Neural cell (in vitro differentiated cells): ENCODE results near the gene ENO1. TPM values are rescaled to one million over a fixed set of nuclear protein-coding genes. Genes with fewer than 3 reads are reported as not detected.

Experiments
- H2AFZ ChIP-seq: fragments of 200-600, 300-800 bp; sonication (generic), shearing (Covaris generic); 2 replicates; pipeline ENCODE4 v1.6.0; 2014; ENCODE audit warnings: low read depth, mild to moderate bottlenecking, antibody characterized with exemption, low read length, moderate library complexity
- H3F3A ChIP-seq: fragments of 200-600 bp; shearing (Covaris generic); 2 replicates; pipeline ENCODE4 v1.6.1; 2016; ENCODE audit warnings: mild to moderate bottlenecking, moderate library complexity, mixed read lengths, antibody characterized with exemption, low read length; ENCODE audit not compliant: insufficient read depth, poor library complexity, severe bottlenecking
- H3K27ac ChIP-seq: fragments of 200-600, 300-800 bp; sonication (generic), shearing (Covaris generic); 2 replicates; pipeline ENCODE4 v1.5.1; 2014; ENCODE audit warnings: mild to moderate bottlenecking, low read length, moderate library complexity
- H3K27me3 ChIP-seq: fragments of 300-800, 200-600 bp; sonication (generic), shearing (Covaris generic); 2 replicates; pipeline ENCODE4 v1.6.0; 2014; ENCODE audit warnings: mild to moderate bottlenecking, low read depth, low read length, moderate library complexity; ENCODE audit not compliant: insufficient read depth
- H3K36me3 ChIP-seq: fragments of 300-800, 200-600 bp; sonication (generic), shearing (Covaris generic); 2 replicates; pipeline ENCODE4 v1.5.1; 2014; ENCODE audit warnings: mild to moderate bottlenecking, antibody characterized with exemption, low read length, moderate library complexity; ENCODE audit not compliant: insufficient read depth
- H3K4me2 ChIP-seq: fragments of 300-800, 200-600 bp; sonication (generic), shearing (Covaris generic); 2 replicates; pipeline ENCODE4 v1.6.0; 2014; ENCODE audit warnings: mild to moderate bottlenecking, low read length
- H3K4me3 ChIP-seq: fragments of 300-800, 200-600 bp; sonication (generic), shearing (Covaris generic); 2 replicates; pipeline ENCODE4 v1.5.1; 2014; ENCODE audit warnings: mild to moderate bottlenecking, low read length, moderate library complexity
- H3K79me2 ChIP-seq: fragments of 200-600 bp; shearing (Covaris generic); replicated peaks from 2 replicates; pipeline ENCODE4 v1.6.0; 2014; ENCODE audit warnings: mild to moderate bottlenecking, low read length, moderate library complexity; ENCODE audit not compliant: insufficient read depth
- H3K9ac ChIP-seq: fragments of 300-800, 200-600 bp; sonication (generic), shearing (Covaris generic); 2 replicates; pipeline ENCODE4 v1.6.1; 2016; ENCODE audit warnings: mild to moderate bottlenecking, low read length, mixed read lengths
- H3K9me2 ChIP-seq: fragments of 200-600 bp; shearing (Covaris generic); 2 replicates; pipeline ENCODE4 v1.6.1; 2016; ENCODE audit warnings: mild to moderate bottlenecking, low read length, mixed read lengths; ENCODE audit not compliant: insufficient read depth
- H3K9me3 ChIP-seq: fragments of 200-600, 300-800 bp; sonication (generic), shearing (Covaris generic); 2 replicates; pipeline ENCODE4 v1.6.1; 2016; ENCODE audit warnings: mild to moderate bottlenecking, mixed run types, low read length, moderate library complexity, mixed read lengths
- H4K20me1 ChIP-seq: fragments of 200-600 bp; shearing (Covaris generic); 2 replicates; pipeline ENCODE4 v1.6.1; 2016; ENCODE audit warnings: mild to moderate bottlenecking, mixed run types; ENCODE audit not compliant: insufficient read depth
- EP300 ChIP-seq: fragments of 450-650 bp; conservative IDR thresholded peaks from 2 replicates; pipeline ENCODE4 v1.6.1; 2014; ENCODE audit warnings: antibody characterized with exemption, mild to moderate bottlenecking, moderate library complexity; ENCODE audit not compliant: poor library complexity, severe bottlenecking
- EZH2 ChIP-seq: fragments of 200-600, 300-800 bp; shearing (Covaris generic), sonication (generic); IDR thresholded peaks from 2 replicates; pipeline ENCODE4 v1.6.1; 2014; ENCODE audit warnings: antibody characterized with exemption, low read length, borderline replicate concordance, mild to moderate bottlenecking; ENCODE audit not compliant: insufficient read depth, poor library complexity, severe bottlenecking
- MXI1 ChIP-seq: fragments of 450-650 bp; conservative IDR thresholded peaks from 2 replicates; pipeline ENCODE4 v1.6.1; 2014; ENCODE audit warnings: antibody characterized with exemption, mild to moderate bottlenecking; ENCODE audit not compliant: poor library complexity, severe bottlenecking
- POLR2AphosphoS5 ChIP-seq: IDR thresholded peaks from 2 replicates; pipeline ENCODE4 v1.6.1; 2012
- polyA plus RNA-seq: library from polyadenylated mRNA; depleted of rRNA; stranded (reverse); fragments of >200 nt; gene quantifications from 2 replicates; pipeline ENCODE4 v1.2.3, GENCODE V29; 2014
- TF ChIP-seq, protein P1 (sequence below): IDR thresholded peaks from 2 replicates; pipeline ENCODE4 v1.6.1; 2012; ENCODE audit warnings: borderline replicate concordance

The ENO1 gene
- polyA plus RNA-seq, 1 donor from 2014 or later = 199 TPM

DNA sequence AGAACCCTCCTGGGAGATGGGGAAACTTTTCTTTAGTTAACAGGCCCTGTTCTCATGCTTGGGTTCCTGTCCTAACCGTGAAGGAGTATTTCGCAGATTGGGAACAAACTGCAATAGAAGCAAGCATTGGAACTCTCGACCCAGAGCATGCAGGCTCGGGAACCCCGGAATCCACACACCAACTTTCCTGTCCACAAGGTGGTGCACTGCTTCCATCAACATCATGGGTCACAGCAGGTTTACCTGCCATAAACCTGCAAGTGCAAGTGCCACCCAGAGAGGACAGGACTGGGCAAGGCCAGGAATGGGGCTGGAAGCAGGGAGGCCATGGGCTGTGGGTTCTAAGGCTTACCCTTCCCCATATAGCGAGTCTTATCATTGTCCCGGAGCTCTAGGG lies 6.9 kb downstream of the ENO1 start:
- no peak overlapping the region for H3K9ac ChIP-seq
- H3K36me3 ChIP-seq = peaks cover 8% of the 10 kb centered on the region
- TF ChIP-seq, protein P1, sequence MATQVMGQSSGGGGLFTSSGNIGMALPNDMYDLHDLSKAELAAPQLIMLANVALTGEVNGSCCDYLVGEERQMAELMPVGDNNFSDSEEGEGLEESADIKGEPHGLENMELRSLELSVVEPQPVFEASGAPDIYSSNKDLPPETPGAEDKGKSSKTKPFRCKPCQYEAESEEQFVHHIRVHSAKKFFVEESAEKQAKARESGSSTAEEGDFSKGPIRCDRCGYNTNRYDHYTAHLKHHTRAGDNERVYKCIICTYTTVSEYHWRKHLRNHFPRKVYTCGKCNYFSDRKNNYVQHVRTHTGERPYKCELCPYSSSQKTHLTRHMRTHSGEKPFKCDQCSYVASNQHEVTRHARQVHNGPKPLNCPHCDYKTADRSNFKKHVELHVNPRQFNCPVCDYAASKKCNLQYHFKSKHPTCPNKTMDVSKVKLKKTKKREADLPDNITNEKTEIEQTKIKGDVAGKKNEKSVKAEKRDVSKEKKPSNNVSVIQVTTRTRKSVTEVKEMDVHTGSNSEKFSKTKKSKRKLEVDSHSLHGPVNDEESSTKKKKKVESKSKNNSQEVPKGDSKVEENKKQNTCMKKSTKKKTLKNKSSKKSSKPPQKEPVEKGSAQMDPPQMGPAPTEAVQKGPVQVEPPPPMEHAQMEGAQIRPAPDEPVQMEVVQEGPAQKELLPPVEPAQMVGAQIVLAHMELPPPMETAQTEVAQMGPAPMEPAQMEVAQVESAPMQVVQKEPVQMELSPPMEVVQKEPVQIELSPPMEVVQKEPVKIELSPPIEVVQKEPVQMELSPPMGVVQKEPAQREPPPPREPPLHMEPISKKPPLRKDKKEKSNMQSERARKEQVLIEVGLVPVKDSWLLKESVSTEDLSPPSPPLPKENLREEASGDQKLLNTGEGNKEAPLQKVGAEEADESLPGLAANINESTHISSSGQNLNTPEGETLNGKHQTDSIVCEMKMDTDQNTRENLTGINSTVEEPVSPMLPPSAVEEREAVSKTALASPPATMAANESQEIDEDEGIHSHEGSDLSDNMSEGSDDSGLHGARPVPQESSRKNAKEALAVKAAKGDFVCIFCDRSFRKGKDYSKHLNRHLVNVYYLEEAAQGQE = no peak
- no peak for TF ChIP-seq POLR2AphosphoS5
- TF ChIP-seq EZH2 = no peak
- H3K9me2 ChIP-seq = no peaks in the 10 kb centered on the region
- H3K79me2 ChIP-seq = peaks cover 16% of the 10 kb centered on the region
- H3K27me3 ChIP-seq = no peaks in the 10 kb centered on the region
- no peaks in the 10 kb centered on the region for H4K20me1 ChIP-seq
- H3K27ac ChIP-seq = no peak overlapping the region
- no peak overlapping the region for H3K4me2 ChIP-seq
- no peaks in the 10 kb centered on the region for H3K9me3 ChIP-seq
- H3F3A ChIP-seq = no peaks in the 10 kb centered on the region
- H3K4me3 ChIP-seq = no peak overlapping the region
- no peak overlapping the region for H2AFZ ChIP-seq

DNA sequence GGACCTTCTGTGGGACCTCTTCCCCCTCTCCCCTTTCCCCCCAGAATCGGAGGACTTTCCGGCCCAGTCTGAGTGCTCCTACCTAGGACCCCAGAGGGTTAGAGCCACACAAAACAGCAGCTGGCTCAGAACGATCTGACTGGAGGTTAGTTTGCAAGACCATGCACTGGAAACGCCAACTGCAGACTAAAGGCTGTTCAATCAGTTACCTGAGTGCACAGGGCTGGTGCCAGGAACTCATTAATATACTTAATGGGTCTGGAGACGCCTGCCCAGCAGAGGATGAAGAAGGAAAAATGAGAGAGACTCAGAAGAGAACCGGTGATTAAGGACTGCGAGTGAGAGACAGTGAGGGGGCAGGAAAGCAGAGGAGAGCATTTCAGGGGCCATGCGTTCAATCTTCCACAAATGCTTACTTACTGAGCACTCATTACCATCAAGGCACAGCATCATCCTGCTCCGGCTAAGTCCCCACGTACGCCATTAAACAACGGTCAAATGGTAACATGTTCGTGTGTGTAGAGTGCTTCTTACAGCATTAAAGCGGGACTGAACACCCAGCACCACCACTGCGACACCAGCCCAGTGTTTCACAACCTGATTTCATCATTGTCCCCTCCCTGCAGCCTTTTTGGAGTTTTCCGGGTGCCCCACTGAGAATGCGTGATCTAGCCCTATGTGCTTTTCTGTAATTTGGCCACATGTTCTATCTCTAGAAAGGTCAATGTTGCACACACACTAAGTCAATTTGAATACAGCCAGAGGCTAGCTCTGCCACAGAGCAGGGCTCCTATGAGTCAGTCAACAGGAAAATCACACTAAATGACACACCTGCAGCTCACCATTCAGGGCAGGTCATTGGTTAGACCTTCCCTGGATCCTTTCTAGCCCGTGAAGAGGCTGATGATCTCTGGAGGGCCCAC lies 7.6 kb downstream of the ENO1 start:
- H3K9ac ChIP-seq = no peak overlapping the region

More for the DNA sequence above, 7.6 kb downstream of the ENO1 start:
- no peaks in the 10 kb centered on the region for H3K27me3 ChIP-seq
- H3K4me2 ChIP-seq = no peak overlapping the region
- H3F3A ChIP-seq = no peaks in the 10 kb centered on the region
- H3K9me3 ChIP-seq = no peaks in the 10 kb centered on the region
- no peaks in the 10 kb centered on the region for H4K20me1 ChIP-seq
- no peaks in the 10 kb centered on the region for H3K9me2 ChIP-seq
- no peak overlapping the region for H3K27ac ChIP-seq
- no peak overlapping the region for H2AFZ ChIP-seq
- no peak for TF ChIP-seq EP300
- TF ChIP-seq, protein P1 = no peak
- TF ChIP-seq EZH2 = no peak
- no peak for TF ChIP-seq MXI1
- H3K36me3 ChIP-seq = peaks cover 8% of the 10 kb centered on the region
- peaks cover 9% of the 10 kb centered on the region for H3K79me2 ChIP-seq
- H3K4me3 ChIP-seq = no peak overlapping the region
